ENCODE results near the gene MIR17HG.

DNA sequence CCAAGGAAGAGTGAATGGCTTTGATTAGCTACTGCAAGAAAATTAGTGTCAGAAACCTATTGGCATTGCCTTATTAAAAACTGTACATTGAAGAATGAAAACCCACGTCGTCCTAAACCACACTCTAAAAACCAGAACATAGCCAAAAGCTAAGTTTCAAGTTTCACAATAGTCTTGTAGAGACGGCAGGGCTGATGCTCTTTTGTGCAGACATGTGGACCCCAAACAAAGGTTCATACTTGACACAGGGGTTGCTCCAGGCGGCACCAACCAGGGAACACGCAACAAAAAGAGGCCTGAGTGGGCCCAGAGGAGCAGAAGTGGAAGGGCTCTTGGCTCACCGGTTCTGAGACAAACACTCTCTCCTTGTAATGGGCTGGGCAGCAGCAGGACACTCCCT, 28.6 kb upstream of the MIR17HG start:
- TF ChIP-seq CTCF (IDR thresholded peaks at IDR 0.05; ENCODE audit: low read length): no peak
- no peak for TF ChIP-seq EZH2 (IDR thresholded peaks at IDR 0.05; ENCODE audit: borderline replicate concordance, low read length)

Data from OCI-LY1 (cell line).